NCI-H446 (cell line): Measurements from ENCODE around the gene MPZL3.

ENCODE experiments used
- DNase-seq, 2 experiments: peaks; one replicate each; lab custom pipeline; 2025; lab: John Stamatoyannopoulos, UW

MPZL3 gene

GRCh38 chr11:118264569-118265465 is 12.7 kb upstream of the MPZL3 start:
- DNase-seq, result no peak

- no peak for DNase-seq
These were observed 11.8 kb upstream of the MPZL3 start, which contains the start of gene MPZL2 for GRCh38 chr11:118263695-118264568. MPZL2 (minus strand) TSS chr11:118264297; CDS start chr11:118264153, 144 bp downstream.

- DNase-seq, result no peak
These were observed 10.9 kb upstream of the MPZL3 start for GRCh38 chr11:118263112-118263511.

GRCh38 chr11:118260353-118260752 is 8.2 kb upstream of the MPZL3 start:
- no peak for DNase-seq

- no peak for DNase-seq
These were observed 7.0 kb upstream of the MPZL3 start for GRCh38 chr11:118259138-118259537.

GRCh38 chr11:118258410-118258809 is 6.2 kb upstream of the MPZL3 start:
- DNase-seq, result peak in 1 of 2 experiments; percentile 21

- DNase-seq, result no peak
These were observed 523 bp upstream of the MPZL3 start for GRCh38 chr11:118252688-118253087.

GRCh38 chr11:118247041-118247440 is 5.1 kb downstream of the MPZL3 start:
- no peak for DNase-seq

GRCh38 chr11:118245936-118246562 is 6.1 kb downstream of the MPZL3 start:
- no peak for DNase-seq

- DNase-seq, result no peak
These were observed 8.0 kb downstream of the MPZL3 start for GRCh38 chr11:118243993-118244762.

- DNase-seq, result no peak
These were observed 9.0 kb downstream of the MPZL3 start for GRCh38 chr11:118243161-118243560.

GRCh38 chr11:118241764-118242098 is 10.4 kb downstream of the MPZL3 start:
- no peak for DNase-seq

- no peak for DNase-seq
These were observed 11.0 kb downstream of the MPZL3 start for GRCh38 chr11:118240999-118241763.

GRCh38 chr11:118239509-118240205 is 12.5 kb downstream of the MPZL3 start:
- no peak for DNase-seq

GRCh38 chr11:118238929-118239328 is 13.2 kb downstream of the MPZL3 start:
- DNase-seq, result no peak

GRCh38 chr11:118238421-118238820 is 13.7 kb downstream of the MPZL3 start:
- DNase-seq, result no peak

GRCh38 chr11:118236170-118236569 is 16.0 kb downstream of the MPZL3 start:
- DNase-seq, result no peak

GRCh38 chr11:118234833-118235232 is 17.3 kb downstream of the MPZL3 start:
- DNase-seq, result no peak

GRCh38 chr11:118233850-118234249 is 18.3 kb downstream of the MPZL3 start:
- DNase-seq, result no peak

GRCh38 chr11:118233377-118233776 is 18.8 kb downstream of the MPZL3 start:
- DNase-seq, result no peak
